CD4-positive, alpha-beta memory T cell (primary cell): ENCODE data around the gene UGT1A6. TPM values are rescaled to one million over a fixed set of nuclear protein-coding genes. Genes with fewer than 3 reads are reported as not detected.

Source experiments
- CTCF ChIA-PET: fragments of 350-600 bp; sonication (Branson Sonifier 250); formaldehyde crosslinking; loops from one replicate; lab custom pipeline; 2021; ENCODE audit warnings: inconsistent platforms; ENCODE audit not compliant: partially characterized antibody; lab: Charles Lee
- POLR2A ChIA-PET: fragments of 350-600 bp; sonication (Branson Sonifier 250); formaldehyde crosslinking; loops from one replicate; lab custom pipeline; 2021; ENCODE audit not compliant: partially characterized antibody; lab: Charles Lee
- DNase-seq, 5 donors: peaks; one replicate each; pipeline versions ENCODE4 v3.0.0 to v3.0.0-alpha.2; 2020 to 2022; ENCODE audit warnings: mixed read lengths in 1 of 5
- H3K27ac ChIP-seq: one replicate; pipeline ENCODE4 v1.7.0; 2013; ENCODE audit warnings: low read depth, low read length
- H3K27me3 ChIP-seq: 2 replicates; pipeline ENCODE4 v1.7.0; 2013; ENCODE audit warnings: mild to moderate bottlenecking, low read length, moderate library complexity; ENCODE audit not compliant: insufficient read depth
- H3K36me3 ChIP-seq: 2 replicates; pipeline ENCODE4 v1.7.0; 2013; ENCODE audit warnings: mild to moderate bottlenecking, low read length, moderate library complexity; ENCODE audit not compliant: insufficient read depth
- H3K4me1 ChIP-seq: 2 replicates; pipeline ENCODE4 v1.7.0; 2013; ENCODE audit warnings: mild to moderate bottlenecking, low read length, moderate library complexity; ENCODE audit not compliant: insufficient read depth
- H3K4me3 ChIP-seq, 2 donors: one replicate each; pipeline ENCODE4 v1.7.0; 2013; ENCODE audit warnings: low read length in 2 of 2, mild to moderate bottlenecking in 1 of 2
- H3K9me3 ChIP-seq, 2 donors: one replicate each; pipeline ENCODE4 v1.7.0; 2013; ENCODE audit warnings: low read length in 2 of 2, control low read depth in 1 of 2; ENCODE audit not compliant: control insufficient read depth in 1 of 2
- H3K27ac Mint-ChIP-seq, 7 donors: one replicate each; pipeline ENCODE4 v1.8.0; 2020 to 2021; ENCODE audit warnings: mixed read lengths in 7 of 7, mild to moderate bottlenecking in 6 of 7, inconsistent platforms in 3 of 7, moderate library complexity in 3 of 7
- H3K27me3 Mint-ChIP-seq, 2 donors: one replicate each; pipeline ENCODE4 v1.8.0; 2020 to 2021; ENCODE audit warnings: mixed read lengths in 2 of 2
- H3K36me3 Mint-ChIP-seq, 2 donors: one replicate each; pipeline ENCODE4 v1.8.0; 2020 to 2021; ENCODE audit warnings: mixed read lengths in 2 of 2, inconsistent platforms in 1 of 2, mild to moderate bottlenecking in 1 of 2
- H3K4me1 Mint-ChIP-seq, 4 donors: one replicate each; pipeline ENCODE4 v1.8.0; 2020 to 2021; ENCODE audit warnings: mixed read lengths in 4 of 4, mild to moderate bottlenecking in 1 of 4
- H3K4me3 Mint-ChIP-seq, 8 donors: one replicate each; pipeline ENCODE4 v1.8.0; 2020 to 2021; ENCODE audit warnings: mixed read lengths in 8 of 8, mild to moderate bottlenecking in 7 of 8, moderate library complexity in 6 of 8, inconsistent platforms in 3 of 8
- H3K9me3 Mint-ChIP-seq, 8 donors: one replicate each; pipeline ENCODE4 v1.8.0; 2020 to 2021; ENCODE audit warnings: mixed read lengths in 8 of 8, mild to moderate bottlenecking in 5 of 8, inconsistent platforms in 3 of 8, moderate library complexity in 1 of 8
- intact Hi-C: fragments of 100-400 bp; cut with micrococcal nuclease; formaldehyde crosslinking; loops from one replicate; pipeline ENCODE4 v1.15.1; 2023
- polyA plus RNA-seq, 2 donors: library from polyadenylated mRNA; unstranded; fragments of 300-500 nt; fragmentation: Illumina TruSeq; gene quantifications; one replicate each; pipeline ENCODE4 v1.2.3, GENCODE V29; 2021
- total RNA-seq, 2 experiments: library from RNA; stranded (reverse); gene quantifications; one replicate each; pipeline ENCODE4 v1.2.3, GENCODE V29; 2021

The UGT1A6 gene
- total and polyA plus RNA-seq, 4 experiments from 2014 or later: not detected

GRCh38 chr2:233807966-233808935 is 115.6 kb downstream of the UGT1A6 start:
- intact Hi-C loops: no loop called here
- no peaks in the 10 kb centered on the region for H3K9me3 ChIP-seq
- H3K4me3 ChIP-seq: no peak overlapping the region
- peaks cover 6 to 12% of the 10 kb centered on the region in 2 donors for H3K27me3 Mint-ChIP-seq
- H3K27me3 ChIP-seq: no peaks in the 10 kb centered on the region
- H3K4me1 ChIP-seq: no peaks in the 10 kb centered on the region
- H3K36me3 ChIP-seq: no peaks in the 10 kb centered on the region
- DNase-seq: no peak
- no peak overlapping the region for H3K27ac Mint-ChIP-seq
- H3K36me3 Mint-ChIP-seq: no peaks in the 10 kb centered on the region
- no peak overlapping the region for H3K4me3 Mint-ChIP-seq
- no peak overlapping the region for H3K27ac ChIP-seq
- ChIA-PET POLR2A (no interaction called here), CTCF (no interaction called here)
- no peaks in the 10 kb centered on the region for H3K4me1 Mint-ChIP-seq
- no peaks in the 10 kb centered on the region for H3K9me3 Mint-ChIP-seq

GRCh38 chr2:233810385-233810784 is 117.7 kb downstream of the UGT1A6 start:
- Histone ChIP-seq H3K36me3 (no peaks in the 10 kb centered on the region), H3K4me3 (no peak overlapping the region), H3K9me3 (no peaks in the 10 kb centered on the region), H3K27me3 (no peaks in the 10 kb centered on the region), H3K4me1 (no peaks in the 10 kb centered on the region), H3K27ac (no peak overlapping the region)
- ChIA-PET POLR2A (no interaction called here), CTCF (no interaction called here)
- no peak overlapping the region for H3K4me3 Mint-ChIP-seq
- peaks cover 6 to 9% of the 10 kb centered on the region in 2 donors for H3K27me3 Mint-ChIP-seq
- no peak overlapping the region for H3K27ac Mint-ChIP-seq
- H3K9me3 Mint-ChIP-seq: no peaks in the 10 kb centered on the region
- intact Hi-C loops: no loop called here
- no peak for DNase-seq
- H3K36me3 Mint-ChIP-seq: no peaks in the 10 kb centered on the region
- no peaks in the 10 kb centered on the region for H3K4me1 Mint-ChIP-seq

- Histone ChIP-seq H3K9me3 (no peaks in the 10 kb centered on the region), H3K4me3 (no peak overlapping the region), H3K27me3 (no peaks in the 10 kb centered on the region), H3K27ac (no peak overlapping the region), H3K36me3 (no peaks in the 10 kb centered on the region), H3K4me1 (no peaks in the 10 kb centered on the region)
- no peaks in the 10 kb centered on the region for H3K9me3 Mint-ChIP-seq
- H3K27ac Mint-ChIP-seq: no peak overlapping the region
- DNase-seq: no peak
- intact Hi-C loops: no loop called here
- H3K27me3 Mint-ChIP-seq: peaks cover 6 to 9% of the 10 kb centered on the region in 2 donors
- POLR2A ChIA-PET: no interaction called here
- H3K36me3 Mint-ChIP-seq: no peaks in the 10 kb centered on the region
- H3K4me3 Mint-ChIP-seq: no peak overlapping the region
- no peaks in the 10 kb centered on the region for H3K4me1 Mint-ChIP-seq
- CTCF ChIA-PET: no interaction called here
These were observed 118.4 kb downstream of the UGT1A6 start for GRCh38 chr2:233811087-233811486.

- H3K4me3 Mint-ChIP-seq: no peak overlapping the region
- H3K4me1 Mint-ChIP-seq: no peaks in the 10 kb centered on the region
- peaks cover 6 to 9% of the 10 kb centered on the region in 2 donors for H3K27me3 Mint-ChIP-seq
- H3K9me3 Mint-ChIP-seq: no peaks in the 10 kb centered on the region
- H3K36me3 Mint-ChIP-seq: no peaks in the 10 kb centered on the region
- H3K36me3 ChIP-seq: no peaks in the 10 kb centered on the region
- no peaks in the 10 kb centered on the region for H3K27me3 ChIP-seq
- H3K4me1 ChIP-seq: no peaks in the 10 kb centered on the region
- no peak overlapping the region for H3K27ac Mint-ChIP-seq
- DNase-seq: no peak
- no peak overlapping the region for H3K27ac ChIP-seq
- CTCF ChIA-PET: no interaction called here
- no peak overlapping the region for H3K4me3 ChIP-seq
- intact Hi-C loops: no loop called here
- POLR2A ChIA-PET: no interaction called here
- H3K9me3 ChIP-seq: no peaks in the 10 kb centered on the region
These were observed 119.0 kb downstream of the UGT1A6 start for GRCh38 chr2:233811732-233812131.

GRCh38 chr2:233813236-233814055 is 120.8 kb downstream of the UGT1A6 start:
- no peak for DNase-seq
- H3K4me1 Mint-ChIP-seq: no peaks in the 10 kb centered on the region
- no peak overlapping the region for H3K4me3 Mint-ChIP-seq
- Histone ChIP-seq H3K4me1 (no peaks in the 10 kb centered on the region), H3K4me3 (no peak overlapping the region), H3K27ac (no peak overlapping the region), H3K9me3 (no peaks in the 10 kb centered on the region), H3K36me3 (no peaks in the 10 kb centered on the region), H3K27me3 (no peaks in the 10 kb centered on the region)
- H3K27ac Mint-ChIP-seq: no peak overlapping the region
- H3K27me3 Mint-ChIP-seq: peaks cover 6 to 13% of the 10 kb centered on the region in 2 donors
- H3K36me3 Mint-ChIP-seq: no peaks in the 10 kb centered on the region
- POLR2A ChIA-PET: no interaction called here
- intact Hi-C loops: no loop called here
- CTCF ChIA-PET: no interaction called here
- no peaks in the 10 kb centered on the region for H3K9me3 Mint-ChIP-seq

- CTCF ChIA-PET: no interaction called here
- H3K4me3 Mint-ChIP-seq: no peak overlapping the region
- DNase-seq: no peak
These were observed 121.6 kb downstream of the UGT1A6 start for GRCh38 chr2:233814056-233814835.

GRCh38 chr2:233815861-233816260 is 123.2 kb downstream of the UGT1A6 start:
- H3K27ac ChIP-seq: no peak overlapping the region
- CTCF ChIA-PET: no interaction called here
- H3K4me1 ChIP-seq: no peaks in the 10 kb centered on the region
- Mint-ChIP-seq H3K27me3 (peaks cover 0 to 11% of the 10 kb centered on the region in 2 donors), H3K36me3 (no peaks in the 10 kb centered on the region), H3K4me3 (no peak overlapping the region), H3K27ac (no peak overlapping the region), H3K4me1 (no peaks in the 10 kb centered on the region), H3K9me3 (no peaks in the 10 kb centered on the region)
- H3K9me3 ChIP-seq: no peaks in the 10 kb centered on the region
- no peak overlapping the region for H3K4me3 ChIP-seq
- intact Hi-C loops: no loop called here
- H3K36me3 ChIP-seq: no peaks in the 10 kb centered on the region
- DNase-seq: no peak
- no peaks in the 10 kb centered on the region for H3K27me3 ChIP-seq
- POLR2A ChIA-PET: no interaction called here

More at GRCh38 chr2:233814056-233814835, 121.6 kb downstream of the UGT1A6 start:
- no peaks in the 10 kb centered on the region for H3K9me3 Mint-ChIP-seq
- Histone ChIP-seq H3K27ac (no peak overlapping the region), H3K9me3 (no peaks in the 10 kb centered on the region), H3K27me3 (no peaks in the 10 kb centered on the region), H3K36me3 (no peaks in the 10 kb centered on the region), H3K4me1 (no peaks in the 10 kb centered on the region), H3K4me3 (no peak overlapping the region)
- H3K27me3 Mint-ChIP-seq: peaks cover 2 to 13% of the 10 kb centered on the region in 2 donors
- H3K36me3 Mint-ChIP-seq: no peaks in the 10 kb centered on the region
- H3K4me1 Mint-ChIP-seq: no peaks in the 10 kb centered on the region
- no peak overlapping the region for H3K27ac Mint-ChIP-seq
- POLR2A ChIA-PET: no interaction called here
- intact Hi-C loops: no loop called here
